Ishikawa (cell line): Measurements from ENCODE around the gene COL4A5.

ENCODE experiments used
- CEBPB ChIP-seq: IDR thresholded peaks from 2 replicates; pipeline ENCODE4 v1.6.1; 2012
- CREB1 ChIP-seq: IDR thresholded peaks from 2 replicates; pipeline ENCODE4 v1.6.1; 2012; ENCODE audit warnings: low read depth
- EGR1 ChIP-seq: IDR thresholded peaks from 2 replicates; pipeline ENCODE4 v1.6.1; 2012
- EP300 ChIP-seq: IDR thresholded peaks from 2 replicates; pipeline ENCODE4 v1.6.1; 2012; ENCODE audit warnings: borderline replicate concordance
- FOXM1 ChIP-seq: IDR thresholded peaks from 2 replicates; pipeline ENCODE4 v1.6.1; 2012; ENCODE audit warnings: low read depth, borderline replicate concordance
- NFIC ChIP-seq: IDR thresholded peaks from 2 replicates; pipeline ENCODE4 v1.6.1; 2012
- RAD21 ChIP-seq: IDR thresholded peaks from 2 replicates; pipeline ENCODE4 v1.6.1; 2012; ENCODE audit warnings: low read depth
- TAF1 ChIP-seq: IDR thresholded peaks from 2 replicates; pipeline ENCODE4 v1.6.1; 2012; ENCODE audit warnings: low read depth, mild to moderate bottlenecking
- TCF12 ChIP-seq: IDR thresholded peaks from 2 replicates; pipeline ENCODE4 v1.6.1; 2012; ENCODE audit warnings: low read depth
- TEAD4 ChIP-seq: IDR thresholded peaks from 2 replicates; pipeline ENCODE4 v1.6.1; 2012
- YY1 ChIP-seq: IDR thresholded peaks from 2 replicates; pipeline ENCODE4 v1.6.1; 2012; ENCODE audit warnings: low read depth
- ZBTB7A ChIP-seq: IDR thresholded peaks from 2 replicates; pipeline ENCODE4 v1.6.1; 2012; ENCODE audit warnings: low read depth
- TF ChIP-seq, protein P1 (sequence below): IDR thresholded peaks from 2 replicates; pipeline ENCODE4 v1.6.1; 2012
- TF ChIP-seq, protein P2 (sequence below): IDR thresholded peaks from 2 replicates; pipeline ENCODE4 v1.6.1; 2012
- TF ChIP-seq, protein P3 (sequence below): IDR thresholded peaks from 2 replicates; pipeline ENCODE4 v1.6.1; 2012; ENCODE audit warnings: low read depth, mild to moderate bottlenecking

COL4A5 gene

DNA sequence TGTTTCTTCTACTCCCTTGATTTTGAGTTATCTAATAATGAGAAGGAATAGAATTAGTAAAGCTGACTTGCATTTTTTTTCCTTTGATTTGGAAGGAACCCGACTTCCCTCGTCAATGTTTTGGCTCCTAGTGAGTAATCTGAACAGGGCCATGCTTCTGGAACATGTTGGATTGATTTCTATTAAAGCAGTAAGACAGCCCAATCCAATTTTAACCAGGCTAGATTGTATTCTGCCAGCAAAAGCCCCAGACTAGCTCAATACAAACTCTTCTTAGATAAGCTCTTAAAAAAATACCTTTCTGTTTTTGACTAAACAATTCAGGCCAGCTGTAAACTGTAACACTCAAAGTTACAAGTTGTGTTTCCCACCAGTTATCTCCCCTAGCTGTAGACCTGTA lies 170.5 kb downstream of the COL4A5 start:
- TF ChIP-seq EGR1 (no peak), YY1 (no peak), CEBPB (no peak), RAD21 (no peak), TEAD4 (no peak), EP300 (no peak), TAF1 (no peak)
- TF ChIP-seq, protein P1, sequence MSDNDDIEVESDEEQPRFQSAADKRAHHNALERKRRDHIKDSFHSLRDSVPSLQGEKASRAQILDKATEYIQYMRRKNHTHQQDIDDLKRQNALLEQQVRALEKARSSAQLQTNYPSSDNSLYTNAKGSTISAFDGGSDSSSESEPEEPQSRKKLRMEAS, result no peak
- TF ChIP-seq, protein P2, sequence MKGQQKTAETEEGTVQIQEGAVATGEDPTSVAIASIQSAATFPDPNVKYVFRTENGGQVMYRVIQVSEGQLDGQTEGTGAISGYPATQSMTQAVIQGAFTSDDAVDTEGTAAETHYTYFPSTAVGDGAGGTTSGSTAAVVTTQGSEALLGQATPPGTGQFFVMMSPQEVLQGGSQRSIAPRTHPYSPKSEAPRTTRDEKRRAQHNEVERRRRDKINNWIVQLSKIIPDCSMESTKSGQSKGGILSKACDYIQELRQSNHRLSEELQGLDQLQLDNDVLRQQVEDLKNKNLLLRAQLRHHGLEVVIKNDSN, result no peak
- TF ChIP-seq, protein P3, sequence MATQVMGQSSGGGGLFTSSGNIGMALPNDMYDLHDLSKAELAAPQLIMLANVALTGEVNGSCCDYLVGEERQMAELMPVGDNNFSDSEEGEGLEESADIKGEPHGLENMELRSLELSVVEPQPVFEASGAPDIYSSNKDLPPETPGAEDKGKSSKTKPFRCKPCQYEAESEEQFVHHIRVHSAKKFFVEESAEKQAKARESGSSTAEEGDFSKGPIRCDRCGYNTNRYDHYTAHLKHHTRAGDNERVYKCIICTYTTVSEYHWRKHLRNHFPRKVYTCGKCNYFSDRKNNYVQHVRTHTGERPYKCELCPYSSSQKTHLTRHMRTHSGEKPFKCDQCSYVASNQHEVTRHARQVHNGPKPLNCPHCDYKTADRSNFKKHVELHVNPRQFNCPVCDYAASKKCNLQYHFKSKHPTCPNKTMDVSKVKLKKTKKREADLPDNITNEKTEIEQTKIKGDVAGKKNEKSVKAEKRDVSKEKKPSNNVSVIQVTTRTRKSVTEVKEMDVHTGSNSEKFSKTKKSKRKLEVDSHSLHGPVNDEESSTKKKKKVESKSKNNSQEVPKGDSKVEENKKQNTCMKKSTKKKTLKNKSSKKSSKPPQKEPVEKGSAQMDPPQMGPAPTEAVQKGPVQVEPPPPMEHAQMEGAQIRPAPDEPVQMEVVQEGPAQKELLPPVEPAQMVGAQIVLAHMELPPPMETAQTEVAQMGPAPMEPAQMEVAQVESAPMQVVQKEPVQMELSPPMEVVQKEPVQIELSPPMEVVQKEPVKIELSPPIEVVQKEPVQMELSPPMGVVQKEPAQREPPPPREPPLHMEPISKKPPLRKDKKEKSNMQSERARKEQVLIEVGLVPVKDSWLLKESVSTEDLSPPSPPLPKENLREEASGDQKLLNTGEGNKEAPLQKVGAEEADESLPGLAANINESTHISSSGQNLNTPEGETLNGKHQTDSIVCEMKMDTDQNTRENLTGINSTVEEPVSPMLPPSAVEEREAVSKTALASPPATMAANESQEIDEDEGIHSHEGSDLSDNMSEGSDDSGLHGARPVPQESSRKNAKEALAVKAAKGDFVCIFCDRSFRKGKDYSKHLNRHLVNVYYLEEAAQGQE, result no peak

DNA sequence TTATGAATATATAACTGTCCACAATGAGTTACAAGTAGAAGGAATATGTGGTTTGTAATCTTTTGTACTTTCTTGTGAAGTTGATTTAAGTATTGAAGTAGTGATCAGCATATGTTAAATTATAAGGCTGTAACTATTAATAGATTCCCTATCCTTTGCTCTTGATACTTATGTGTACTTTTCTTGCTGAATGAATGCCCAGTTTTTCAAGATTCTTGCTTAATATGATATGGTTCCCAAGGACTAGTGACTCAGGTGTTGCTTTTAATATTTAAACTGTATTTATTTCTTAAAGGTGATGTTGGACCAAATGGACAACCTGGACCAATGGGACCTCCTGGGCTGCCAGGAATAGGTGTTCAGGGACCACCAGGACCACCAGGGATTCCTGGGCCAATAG lies 175.0 kb downstream of the COL4A5 start:
- TF ChIP-seq CREB1, result no peak
- no peak for TF ChIP-seq RAD21
- TF ChIP-seq NFIC, result no peak
- no peak for TF ChIP-seq FOXM1
- TF ChIP-seq YY1, result no peak
- no peak for TF ChIP-seq CEBPB
- no peak for TF ChIP-seq EP300
- TF ChIP-seq TAF1, result no peak
- TF ChIP-seq, protein P2, result no peak
- TF ChIP-seq TCF12, result no peak
- TF ChIP-seq ZBTB7A, result no peak
- TF ChIP-seq, protein P1, result no peak

DNA sequence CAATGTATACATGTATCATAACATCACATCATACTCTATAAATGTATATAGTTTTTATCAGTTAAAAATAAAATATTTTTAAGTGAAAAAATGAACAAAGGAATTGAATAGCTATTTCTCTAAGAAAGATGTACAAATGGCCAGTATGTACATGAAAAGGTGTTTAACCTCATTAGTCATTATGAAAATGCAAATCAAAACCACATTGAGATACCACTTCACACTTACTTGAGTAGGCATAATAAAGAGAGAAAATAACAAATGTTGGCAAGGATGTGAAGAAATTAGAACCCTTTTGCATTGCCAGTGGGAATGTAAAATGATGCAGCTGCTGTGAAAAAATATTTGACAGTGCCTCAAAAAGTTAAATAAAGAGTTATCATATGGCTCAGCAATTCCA lies 201.2 kb downstream of the COL4A5 start:
- TF ChIP-seq TAF1 (no peak), CREB1 (no peak), TEAD4 (no peak), TCF12 (no peak), EGR1 (no peak), YY1 (no peak), RAD21 (no peak), FOXM1 (no peak)
- TF ChIP-seq, protein P2, result no peak
- TF ChIP-seq, protein P3, result no peak

DNA sequence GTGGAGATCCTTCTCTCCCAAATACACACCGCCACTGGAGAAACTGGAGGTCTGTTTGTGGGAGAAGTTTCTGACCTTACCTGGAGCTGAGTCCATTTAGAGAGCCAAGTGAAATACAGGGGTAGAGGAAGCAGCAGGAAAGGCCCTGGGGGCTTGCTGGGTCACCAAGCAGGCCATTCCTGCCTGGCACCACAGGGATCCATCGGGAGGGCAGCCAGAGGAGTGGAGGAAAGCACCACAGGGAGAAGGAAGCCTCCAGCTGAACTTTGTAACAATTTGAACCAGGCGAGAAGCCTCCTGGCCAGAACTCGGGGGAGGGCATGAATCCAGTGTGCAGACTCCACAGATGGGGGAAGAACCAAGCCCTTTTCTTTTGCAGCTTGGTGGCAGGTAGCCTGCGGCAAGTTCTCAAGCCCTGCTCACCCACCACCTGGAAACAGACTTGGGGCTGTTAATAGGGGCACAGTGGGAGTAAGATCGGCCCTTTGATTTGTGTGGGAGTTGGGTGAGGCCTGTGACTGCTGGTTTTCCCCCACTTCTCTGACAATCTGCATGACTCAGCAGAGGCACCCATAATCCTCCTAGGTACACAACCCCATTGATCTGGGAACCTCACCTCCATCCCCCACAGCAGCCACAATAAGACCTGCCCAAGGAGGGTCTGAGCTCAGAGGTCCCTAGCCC lies 202.1 kb downstream of the COL4A5 start:
- TF ChIP-seq CREB1, result no peak
- TF ChIP-seq ZBTB7A, result no peak
- TF ChIP-seq YY1, result no peak
- TF ChIP-seq FOXM1, result no peak
- no peak for TF ChIP-seq EP300
- TF ChIP-seq CEBPB, result no peak
- no peak for TF ChIP-seq TAF1
- TF ChIP-seq, protein P1, result no peak
- TF ChIP-seq RAD21, result no peak
- no peak for TF ChIP-seq EGR1
- TF ChIP-seq, protein P2, result no peak
- no peak for TF ChIP-seq NFIC
- no peak for TF ChIP-seq TCF12
- TF ChIP-seq, protein P3, result no peak
